ENCODE data around the gene TAOK1.
A peak's percentile ranks its signal among the peaks of the same experiment; 100 is the strongest.

GRCh38 chr17:29591737-29592608, 201.8 kb downstream of the TAOK1 start:
- TF ChIP-seq CREB1 (IDR thresholded peaks at IDR 0.05; ENCODE audit: low read depth) = no peak
- TF ChIP-seq, protein P1, sequence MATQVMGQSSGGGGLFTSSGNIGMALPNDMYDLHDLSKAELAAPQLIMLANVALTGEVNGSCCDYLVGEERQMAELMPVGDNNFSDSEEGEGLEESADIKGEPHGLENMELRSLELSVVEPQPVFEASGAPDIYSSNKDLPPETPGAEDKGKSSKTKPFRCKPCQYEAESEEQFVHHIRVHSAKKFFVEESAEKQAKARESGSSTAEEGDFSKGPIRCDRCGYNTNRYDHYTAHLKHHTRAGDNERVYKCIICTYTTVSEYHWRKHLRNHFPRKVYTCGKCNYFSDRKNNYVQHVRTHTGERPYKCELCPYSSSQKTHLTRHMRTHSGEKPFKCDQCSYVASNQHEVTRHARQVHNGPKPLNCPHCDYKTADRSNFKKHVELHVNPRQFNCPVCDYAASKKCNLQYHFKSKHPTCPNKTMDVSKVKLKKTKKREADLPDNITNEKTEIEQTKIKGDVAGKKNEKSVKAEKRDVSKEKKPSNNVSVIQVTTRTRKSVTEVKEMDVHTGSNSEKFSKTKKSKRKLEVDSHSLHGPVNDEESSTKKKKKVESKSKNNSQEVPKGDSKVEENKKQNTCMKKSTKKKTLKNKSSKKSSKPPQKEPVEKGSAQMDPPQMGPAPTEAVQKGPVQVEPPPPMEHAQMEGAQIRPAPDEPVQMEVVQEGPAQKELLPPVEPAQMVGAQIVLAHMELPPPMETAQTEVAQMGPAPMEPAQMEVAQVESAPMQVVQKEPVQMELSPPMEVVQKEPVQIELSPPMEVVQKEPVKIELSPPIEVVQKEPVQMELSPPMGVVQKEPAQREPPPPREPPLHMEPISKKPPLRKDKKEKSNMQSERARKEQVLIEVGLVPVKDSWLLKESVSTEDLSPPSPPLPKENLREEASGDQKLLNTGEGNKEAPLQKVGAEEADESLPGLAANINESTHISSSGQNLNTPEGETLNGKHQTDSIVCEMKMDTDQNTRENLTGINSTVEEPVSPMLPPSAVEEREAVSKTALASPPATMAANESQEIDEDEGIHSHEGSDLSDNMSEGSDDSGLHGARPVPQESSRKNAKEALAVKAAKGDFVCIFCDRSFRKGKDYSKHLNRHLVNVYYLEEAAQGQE (IDR thresholded peaks at IDR 0.05; ENCODE audit: low read depth) = no peak
- TF ChIP-seq CEBPB (IDR thresholded peaks at IDR 0.05) = no peak
- TF ChIP-seq EP300 (IDR thresholded peaks at IDR 0.05; ENCODE audit: borderline replicate concordance) = no peak
- TF ChIP-seq TCF12 (IDR thresholded peaks at IDR 0.05; ENCODE audit: low read depth) = peak; percentile 66; the same call in 1 of the 2 replicates
- peak; percentile 24; the same call in 1 of the 2 replicates for TF ChIP-seq NFIC (IDR thresholded peaks at IDR 0.05)
- no peak for TF ChIP-seq TAF1 (IDR thresholded peaks at IDR 0.05; ENCODE audit: low read depth)
- TF ChIP-seq, protein P2, sequence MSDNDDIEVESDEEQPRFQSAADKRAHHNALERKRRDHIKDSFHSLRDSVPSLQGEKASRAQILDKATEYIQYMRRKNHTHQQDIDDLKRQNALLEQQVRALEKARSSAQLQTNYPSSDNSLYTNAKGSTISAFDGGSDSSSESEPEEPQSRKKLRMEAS (IDR thresholded peaks at IDR 0.05) = peak; percentile 57
- TF ChIP-seq RAD21 (IDR thresholded peaks at IDR 0.05; ENCODE audit: low read depth) = peak; percentile 84
- TF ChIP-seq ZBTB7A (IDR thresholded peaks at IDR 0.05; ENCODE audit: low read depth) = peak; percentile 98
- TF ChIP-seq FOXM1 (IDR thresholded peaks at IDR 0.05; ENCODE audit: borderline replicate concordance, low read depth) = no peak
